CD4-positive, alpha-beta T cell treated with Interleukin-10 for 1 hour (primary cell): ENCODE data around the gene FOXR1.
"Not testable (repeated sequence)": the region's sequence is repeated elsewhere in the genome, so short reads cannot be mapped to it uniquely, and the experiment has no call there.

Experiments used
- DNase-seq: peaks from one replicate; pipeline ENCODE4 v3.0.0-alpha.2; 2020

Gene FOXR1

DNA sequence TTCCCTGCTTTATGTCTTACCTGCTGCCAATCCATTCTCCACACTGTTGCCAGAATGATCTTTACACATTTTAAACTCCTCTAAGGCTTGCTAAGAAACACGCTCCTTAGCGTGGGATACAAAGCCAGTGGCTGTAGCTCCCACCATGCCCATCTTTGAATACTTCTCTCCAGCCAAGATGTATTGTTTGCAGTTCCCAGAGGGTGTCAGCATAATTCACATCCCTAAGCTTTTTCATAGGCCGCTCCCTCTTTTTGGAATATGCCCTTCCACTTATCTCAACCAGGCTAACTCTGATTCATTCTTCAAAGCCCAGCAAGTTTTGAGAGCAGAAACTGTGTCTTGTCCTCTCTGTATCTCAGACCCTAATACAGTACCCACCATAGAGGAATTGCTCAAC is 23.6 kb upstream of the FOXR1 start:
- no peak for DNase-seq

DNA sequence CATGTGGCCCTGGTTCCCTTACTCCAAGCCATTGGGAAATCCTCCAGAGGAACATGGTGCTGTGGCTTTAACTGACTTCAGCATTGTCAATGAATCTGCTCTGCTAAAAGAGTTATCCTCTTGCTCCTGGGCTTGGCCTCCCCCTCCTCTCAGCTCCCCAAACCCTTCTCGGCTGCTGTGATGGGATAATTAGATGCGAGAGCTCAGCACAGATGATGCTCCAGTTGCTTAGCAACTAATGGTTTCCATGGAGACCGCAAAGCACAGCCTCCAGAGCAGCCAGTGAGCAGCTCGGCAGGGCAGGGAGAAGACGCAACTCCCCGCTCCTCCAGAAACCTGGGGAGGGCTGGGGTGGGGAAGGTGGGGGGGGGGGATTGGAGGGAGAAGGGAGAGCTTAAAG is 18.3 kb upstream of the FOXR1 start:
- no peak for DNase-seq

DNA sequence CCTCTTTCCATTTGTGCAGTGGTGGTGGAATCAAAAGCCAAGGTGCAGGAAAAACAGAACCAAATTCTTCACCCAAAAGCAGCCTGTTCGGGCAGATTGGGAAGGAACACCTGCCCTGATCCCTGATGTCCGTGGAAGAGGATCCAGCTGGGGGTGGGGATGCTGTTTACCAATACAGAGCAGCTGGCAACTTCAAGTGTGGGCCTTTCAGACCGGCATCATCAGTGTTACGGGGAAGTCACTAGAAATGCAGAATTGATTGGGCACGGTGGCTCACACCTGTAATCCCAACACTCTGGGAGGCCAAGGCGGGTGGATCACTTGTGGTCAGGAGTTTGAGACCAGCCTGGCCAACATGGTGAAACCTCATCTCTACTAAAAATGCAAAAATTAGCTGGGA is 17.6 kb upstream of the FOXR1 start:
- DNase-seq: not testable (repeated sequence)

DNA sequence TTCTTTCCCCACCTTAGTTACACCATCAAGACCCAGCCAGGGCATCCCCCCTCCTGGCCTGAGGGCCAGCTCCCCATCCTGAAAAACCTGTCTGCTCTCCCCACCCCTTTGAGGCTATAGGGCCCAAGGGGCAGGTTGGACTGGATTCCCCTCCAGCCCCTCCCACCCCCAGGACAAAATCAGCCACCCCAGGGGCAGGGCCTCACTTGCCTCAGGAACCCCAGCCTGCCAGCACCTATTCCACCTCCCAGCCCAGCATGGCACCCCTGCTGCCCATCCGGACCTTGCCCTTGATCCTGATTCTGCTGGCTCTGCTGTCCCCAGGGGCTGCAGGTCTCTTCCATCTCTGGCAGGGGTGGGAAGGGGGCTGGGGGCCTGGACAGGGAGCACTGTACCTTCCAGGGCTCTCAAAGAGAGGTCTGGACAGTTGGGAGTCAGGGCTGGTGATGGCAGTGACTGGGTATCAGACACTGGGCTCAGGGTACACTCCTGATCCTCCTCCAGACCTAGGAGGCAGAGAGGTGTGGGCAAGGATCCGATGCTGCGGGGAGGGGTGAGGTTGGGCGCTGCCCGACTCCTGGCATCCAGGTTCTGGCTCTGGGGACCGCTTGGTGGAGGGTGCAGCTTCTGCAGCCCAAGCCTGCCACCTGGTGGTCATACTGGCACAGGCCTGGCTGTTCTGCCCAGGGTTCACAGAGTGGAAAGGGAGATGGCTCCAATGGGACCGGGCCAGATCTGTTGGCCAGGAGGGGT is 15.3 kb upstream of the FOXR1 start, which contains the start of gene UPK2:
TSS of gene UPK2 (plus strand) at position 205 of the 753 bp plus-strand sequence. CDS start at position 258, 53 bp downstream.
- peak; percentile 88 for DNase-seq

DNA sequence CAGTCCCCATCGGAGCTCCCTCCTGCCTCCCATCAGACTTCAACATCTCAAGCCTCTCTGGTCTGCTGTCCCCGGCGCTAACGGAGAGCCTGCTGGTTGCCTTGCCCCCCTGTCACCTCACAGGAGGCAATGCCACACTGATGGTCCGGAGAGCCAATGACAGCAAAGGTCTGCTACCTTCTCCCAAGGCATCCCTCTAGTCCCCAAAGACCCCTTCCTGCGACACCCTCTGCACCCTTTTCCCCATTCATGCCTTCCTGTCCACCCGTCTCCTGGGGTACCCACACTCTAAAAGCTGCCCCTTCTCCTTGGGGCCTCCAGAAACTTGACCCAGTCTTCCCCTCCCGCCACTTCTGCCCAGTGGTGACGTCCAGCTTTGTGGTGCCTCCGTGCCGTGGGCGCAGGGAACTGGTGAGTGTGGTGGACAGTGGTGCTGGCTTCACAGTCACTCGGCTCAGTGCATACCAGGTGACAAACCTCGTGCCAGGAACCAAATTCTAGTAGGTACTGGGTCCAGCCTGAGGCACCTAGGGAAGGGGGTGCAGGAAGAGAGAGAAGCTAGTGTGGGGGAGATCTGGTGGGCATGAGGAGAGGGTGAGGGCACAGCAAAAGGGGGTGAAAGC is 14.6 kb upstream of the FOXR1 start:
- no peak for DNase-seq

DNA sequence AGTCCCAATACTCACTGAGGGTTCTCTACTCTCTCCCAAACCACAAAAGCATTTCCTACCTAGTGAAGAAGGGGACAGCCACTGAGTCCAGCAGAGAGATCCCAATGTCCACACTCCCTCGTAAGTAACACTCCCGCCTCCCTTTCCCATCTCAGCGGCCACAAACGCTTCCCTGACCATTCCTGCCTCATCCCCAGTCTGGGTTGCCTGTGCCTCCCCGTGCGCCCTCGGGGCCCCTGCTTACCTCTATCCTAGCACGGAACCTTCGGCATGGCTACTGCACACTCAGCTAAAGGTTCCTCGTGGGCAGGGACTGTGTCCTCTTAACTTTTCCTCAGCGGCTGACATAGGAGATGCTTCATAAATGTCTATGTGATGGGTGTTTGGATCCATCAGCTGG is 14.0 kb upstream of the FOXR1 start:
- DNase-seq: no peak

DNA sequence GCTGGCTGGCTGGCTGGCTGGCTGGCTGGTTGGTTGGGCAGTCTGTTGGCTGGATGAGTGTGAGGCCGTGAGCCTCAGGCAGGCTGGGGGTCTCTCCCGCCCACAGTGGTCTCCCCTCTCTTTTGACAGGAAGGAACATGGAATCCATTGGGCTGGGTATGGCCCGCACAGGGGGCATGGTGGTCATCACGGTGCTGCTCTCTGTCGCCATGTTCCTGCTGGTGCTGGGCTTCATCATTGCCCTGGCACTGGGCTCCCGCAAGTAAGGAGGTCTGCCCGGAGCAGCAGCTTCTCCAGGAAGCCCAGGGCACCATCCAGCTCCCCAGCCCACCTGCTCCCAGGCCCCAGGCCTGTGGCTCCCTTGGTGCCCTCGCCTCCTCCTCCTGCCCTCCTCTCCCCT is 13.6 kb upstream of the FOXR1 start:
- no peak for DNase-seq

DNA sequence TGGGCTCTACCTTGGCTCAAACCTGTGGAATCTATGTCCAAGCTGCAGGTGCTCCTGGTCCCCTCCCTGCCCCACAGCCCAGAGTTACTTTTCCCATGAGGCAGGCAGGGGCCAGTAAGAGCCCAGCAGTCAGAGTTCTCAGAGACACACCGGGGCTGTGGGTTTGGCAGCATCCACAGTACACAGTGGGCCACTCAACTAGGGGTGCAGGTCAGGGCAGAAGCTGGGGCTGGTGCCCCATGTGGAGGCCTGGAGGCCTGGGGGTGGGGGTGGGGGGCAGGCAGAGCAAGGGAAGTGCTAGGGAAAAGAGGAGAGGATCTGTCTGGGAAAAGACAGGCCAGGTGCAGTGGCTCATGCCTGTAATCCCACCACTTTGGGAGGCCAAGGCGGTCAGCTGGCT is 13.0 kb upstream of the FOXR1 start:
- DNase-seq: no peak

DNA sequence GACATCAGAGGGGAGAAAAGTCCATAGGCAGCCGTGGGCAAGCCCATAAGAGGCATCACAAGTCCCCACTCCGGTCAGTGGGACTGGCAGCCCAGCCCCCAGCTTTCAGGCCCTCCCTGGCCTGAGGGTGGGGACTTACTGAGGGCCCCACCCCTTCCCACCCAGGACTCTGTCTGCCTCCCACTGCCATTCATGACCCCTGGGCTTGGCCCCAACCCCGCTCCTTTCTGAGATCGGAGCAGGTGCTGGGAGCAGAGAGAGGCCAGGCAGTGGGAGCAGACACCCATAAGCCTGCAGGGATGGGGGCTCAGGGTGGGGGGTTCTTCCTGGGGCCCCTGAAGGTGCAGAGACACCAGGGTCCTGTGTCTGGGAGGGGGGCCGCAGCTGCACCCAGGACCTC is 10.4 kb upstream of the FOXR1 start:
- DNase-seq: no peak

DNA sequence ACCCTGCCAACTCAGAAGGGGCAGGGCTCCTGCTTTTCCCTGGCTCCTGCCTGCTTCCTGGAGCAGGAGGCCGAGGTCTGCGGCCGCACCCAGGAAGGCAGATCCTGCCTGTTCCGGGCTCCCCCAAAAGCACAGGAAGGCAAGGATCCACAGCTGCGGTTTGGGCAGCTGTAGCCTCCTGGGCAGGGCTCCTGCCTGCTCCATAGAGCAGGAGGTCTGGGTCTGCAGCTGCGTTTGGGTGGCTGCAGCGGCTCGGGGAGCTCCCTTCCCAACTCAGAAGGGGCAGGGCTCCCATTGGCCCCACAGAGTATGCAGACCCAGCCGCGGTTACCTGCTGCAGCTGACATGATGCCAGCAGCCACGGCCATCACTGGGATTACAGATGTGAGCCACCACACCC is 10.0 kb upstream of the FOXR1 start:
- no peak for DNase-seq

DNA sequence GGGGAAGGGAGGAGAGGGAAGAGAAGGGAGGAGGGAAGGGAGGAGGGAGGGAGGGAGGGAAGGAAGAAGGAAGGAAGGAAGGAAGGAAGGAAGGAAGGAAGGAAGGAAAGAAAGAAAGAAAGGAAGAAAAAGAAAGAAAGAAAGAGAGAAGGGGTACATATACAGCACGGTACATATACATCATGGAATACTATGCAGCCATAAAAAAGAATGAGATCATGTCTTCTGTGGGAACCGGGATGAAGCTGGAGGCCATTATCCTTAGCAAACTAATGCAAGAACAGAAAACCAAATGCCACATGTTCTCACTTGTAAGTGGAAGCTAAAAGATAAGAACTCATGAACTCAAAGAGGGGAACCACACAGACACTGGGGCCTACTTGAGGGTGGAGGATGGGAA is 2.1 kb upstream of the FOXR1 start:
- not testable (repeated sequence) for DNase-seq

DNA sequence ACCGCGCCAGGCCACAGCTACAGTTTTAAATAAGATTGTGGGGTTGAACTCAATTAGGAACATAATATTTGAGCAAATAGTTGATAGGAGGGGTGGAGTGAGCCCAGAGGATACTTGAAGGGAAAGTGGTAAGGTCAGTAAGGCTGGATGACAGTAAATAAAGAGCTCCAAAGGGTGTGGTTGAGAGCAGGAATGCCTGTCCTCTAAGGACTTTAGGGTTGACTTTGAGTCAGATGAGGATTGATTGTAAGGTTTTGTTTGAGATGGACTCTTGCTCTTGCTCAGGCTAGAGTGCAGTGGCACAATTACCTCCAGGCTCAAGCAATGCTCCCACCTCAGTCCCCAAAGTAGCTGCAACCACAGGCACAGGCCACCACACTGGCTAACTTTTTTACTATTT is 2.4 kb downstream of the FOXR1 start:
- no peak for DNase-seq

DNA sequence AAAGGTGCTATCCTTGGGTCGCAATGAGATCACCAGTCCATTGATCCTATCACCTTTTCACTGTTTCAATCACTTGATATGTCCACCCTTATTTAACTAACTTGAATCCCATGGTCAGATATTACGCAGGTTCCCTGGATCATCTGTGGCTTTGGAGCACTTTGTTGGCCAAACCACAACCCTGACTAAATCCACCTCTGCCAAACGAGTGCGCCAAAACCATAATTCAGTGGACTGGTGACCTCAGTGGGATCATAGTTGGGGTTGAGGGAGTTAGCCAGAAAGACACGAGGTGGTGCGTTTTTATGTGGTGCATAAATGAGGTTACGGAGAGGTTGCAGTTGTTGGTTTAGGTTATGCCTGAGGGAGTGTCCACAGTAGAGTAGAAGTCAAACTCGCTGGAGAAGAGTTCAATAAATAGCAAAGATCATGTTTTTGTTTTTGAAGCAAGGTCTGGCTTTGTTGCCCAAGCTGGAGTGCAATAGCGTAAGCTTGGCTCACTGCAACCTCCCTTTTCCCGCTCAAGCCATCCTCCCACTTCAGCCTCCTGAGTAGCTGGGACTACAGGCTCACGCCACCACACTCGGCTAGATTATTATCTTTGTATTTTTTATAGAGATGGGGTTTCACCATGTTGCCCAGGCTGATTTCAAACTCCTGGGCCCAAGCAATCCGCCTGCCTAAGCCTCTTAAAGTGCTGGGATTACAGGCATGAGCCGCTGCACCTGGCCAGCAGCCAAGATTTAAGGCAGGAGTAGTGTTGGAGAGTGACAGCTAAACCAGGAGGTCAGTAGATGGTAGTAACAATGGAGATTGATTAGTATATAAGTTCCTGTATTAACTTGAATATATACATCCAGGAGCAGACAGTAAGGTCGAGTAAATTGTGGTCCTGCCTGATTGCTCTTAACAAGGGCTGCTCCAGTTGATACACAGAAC is 4.5 kb downstream of the FOXR1 start:
- no peak for DNase-seq

DNA sequence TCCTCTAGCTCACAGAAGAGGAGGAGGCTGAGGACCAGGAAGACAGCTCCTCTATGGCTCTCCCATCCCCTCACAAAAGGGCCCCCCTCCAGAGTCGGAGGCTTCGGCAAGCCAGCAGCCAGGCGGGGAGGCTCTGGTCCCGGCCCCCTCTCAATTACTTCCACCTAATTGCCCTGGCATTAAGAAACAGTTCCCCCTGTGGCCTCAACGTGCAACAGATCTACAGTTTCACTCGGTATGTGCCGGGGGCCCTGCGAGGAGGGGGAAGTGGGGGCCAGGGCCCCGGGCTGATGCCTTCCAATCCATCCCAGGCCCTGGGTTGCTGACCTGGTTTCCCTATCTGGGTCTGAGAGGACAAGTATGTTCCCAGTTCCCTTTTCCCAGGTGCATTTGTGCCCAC is 7.9 kb downstream of the FOXR1 start:
- DNase-seq: no peak

DNA sequence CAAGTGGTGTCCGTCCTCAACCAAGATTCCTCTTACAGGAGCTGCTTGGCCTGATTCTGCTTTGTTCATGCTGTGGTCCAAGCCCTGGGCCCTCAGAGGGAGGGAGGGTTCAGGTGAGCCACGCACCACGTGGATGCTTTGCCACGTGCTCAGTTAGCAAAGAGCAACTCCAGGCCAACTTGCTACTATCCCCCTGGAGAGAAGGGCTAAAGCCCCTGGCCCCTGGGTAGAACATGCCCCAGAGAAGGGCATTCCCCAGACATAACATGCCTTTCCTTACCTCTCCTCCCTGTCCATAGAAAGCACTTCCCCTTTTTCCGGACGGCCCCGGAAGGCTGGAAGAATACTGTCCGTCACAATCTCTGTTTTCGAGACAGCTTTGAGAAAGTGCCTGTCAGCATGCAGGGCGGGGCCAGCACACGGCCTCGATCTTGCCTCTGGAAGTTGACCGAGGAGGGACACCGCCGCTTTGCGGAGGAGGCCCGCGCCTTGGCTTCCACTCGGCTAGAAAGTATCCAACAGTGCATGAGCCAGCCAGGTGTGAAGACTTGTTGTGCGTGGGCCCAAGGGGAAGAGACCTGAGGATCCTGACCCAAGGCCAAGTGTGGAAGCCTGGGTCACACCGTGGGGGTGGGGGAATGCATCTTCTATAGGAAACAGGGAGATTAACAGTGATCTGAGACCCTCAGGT is 8.8 kb downstream of the FOXR1 start:
- DNase-seq: no peak

DNA sequence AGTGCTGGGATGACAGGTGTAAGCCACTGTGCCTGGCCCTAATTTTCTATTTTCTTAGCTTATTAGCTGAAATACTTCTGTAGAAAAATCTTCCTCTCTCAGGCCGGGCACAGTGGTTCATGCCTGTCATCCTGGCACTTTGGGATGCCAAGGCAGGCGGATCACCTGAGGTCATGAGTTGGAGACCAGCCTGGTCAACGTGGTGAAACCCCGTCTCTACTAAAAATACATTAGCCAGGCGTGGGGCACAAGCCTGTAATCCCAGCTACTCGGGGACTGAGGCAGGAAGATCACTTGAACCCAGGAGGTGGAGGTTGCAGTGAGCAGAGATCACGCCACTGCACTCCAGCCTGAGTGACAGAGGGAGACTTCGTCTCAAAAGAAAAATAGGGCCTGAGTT is 12.8 kb downstream of the FOXR1 start:
- not testable (repeated sequence) for DNase-seq

DNA sequence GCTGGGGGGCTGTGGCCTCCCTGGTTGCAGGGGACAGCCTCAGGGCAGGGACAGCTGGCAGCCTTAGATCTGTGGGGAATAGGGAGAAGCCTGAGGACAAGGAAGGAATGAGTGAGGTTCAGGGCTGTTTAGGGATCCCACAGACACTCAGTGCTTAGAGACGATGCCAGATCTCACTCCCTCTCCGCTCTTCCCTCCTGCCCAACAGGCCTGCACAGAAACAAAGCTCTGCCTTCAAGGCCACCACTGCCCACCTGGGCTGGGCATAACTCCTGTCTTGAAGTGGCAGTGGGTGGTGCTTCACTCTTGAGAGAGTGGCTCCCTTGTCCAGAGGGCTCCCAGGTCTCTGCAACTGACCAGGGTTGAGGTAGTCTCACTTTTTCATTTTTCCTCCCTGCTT is 13.3 kb downstream of the FOXR1 start:
- DNase-seq: no peak

DNA sequence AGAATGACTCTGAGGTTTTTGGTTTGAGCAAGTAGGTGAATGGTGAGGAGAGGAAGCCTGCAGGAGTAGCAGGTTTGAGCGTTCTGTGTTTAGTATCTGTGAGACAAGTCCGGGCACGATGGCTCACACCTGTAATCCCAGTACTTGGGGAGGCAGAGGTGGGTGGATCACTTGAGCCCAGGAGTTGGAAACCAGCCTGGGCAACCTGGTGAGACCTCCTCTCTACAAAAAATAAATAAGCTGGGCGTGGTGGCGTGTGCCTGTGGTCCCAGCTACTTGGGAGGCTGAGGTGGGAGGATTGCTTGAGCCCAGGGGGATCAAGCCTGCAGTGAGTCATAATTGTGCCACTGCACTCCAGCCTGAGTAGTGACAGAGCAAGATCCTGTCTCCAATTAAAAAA is 16.7 kb downstream of the FOXR1 start:
- no peak for DNase-seq

DNA sequence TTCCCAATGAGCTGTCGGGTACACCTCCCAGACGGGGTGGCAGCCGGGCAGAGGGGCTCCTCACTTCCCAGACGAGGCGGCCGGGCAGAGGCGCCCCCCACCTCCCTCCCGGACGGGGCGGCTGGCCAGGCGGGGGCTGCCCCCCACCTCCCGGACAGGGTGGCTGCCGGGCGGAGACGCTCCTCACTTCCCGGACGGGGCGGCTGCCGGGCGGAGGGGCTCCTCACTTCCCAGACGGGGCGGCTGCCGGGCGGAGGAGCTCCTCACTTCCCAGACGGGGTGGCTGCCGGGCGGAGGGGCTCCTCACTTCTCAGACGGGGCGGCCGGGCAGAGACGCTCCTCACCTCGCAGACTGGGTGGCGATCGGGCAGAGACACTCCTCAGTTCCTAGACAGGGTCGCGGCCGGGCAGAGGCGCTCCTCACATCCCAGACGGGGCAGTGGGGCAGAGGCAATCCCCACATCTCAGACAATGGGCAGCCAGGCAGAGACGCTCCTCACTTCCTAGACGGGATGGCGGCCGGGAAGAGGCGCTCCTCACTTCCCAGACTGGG is 20.0 kb downstream of the FOXR1 start:
- DNase-seq: not testable (repeated sequence)

DNA sequence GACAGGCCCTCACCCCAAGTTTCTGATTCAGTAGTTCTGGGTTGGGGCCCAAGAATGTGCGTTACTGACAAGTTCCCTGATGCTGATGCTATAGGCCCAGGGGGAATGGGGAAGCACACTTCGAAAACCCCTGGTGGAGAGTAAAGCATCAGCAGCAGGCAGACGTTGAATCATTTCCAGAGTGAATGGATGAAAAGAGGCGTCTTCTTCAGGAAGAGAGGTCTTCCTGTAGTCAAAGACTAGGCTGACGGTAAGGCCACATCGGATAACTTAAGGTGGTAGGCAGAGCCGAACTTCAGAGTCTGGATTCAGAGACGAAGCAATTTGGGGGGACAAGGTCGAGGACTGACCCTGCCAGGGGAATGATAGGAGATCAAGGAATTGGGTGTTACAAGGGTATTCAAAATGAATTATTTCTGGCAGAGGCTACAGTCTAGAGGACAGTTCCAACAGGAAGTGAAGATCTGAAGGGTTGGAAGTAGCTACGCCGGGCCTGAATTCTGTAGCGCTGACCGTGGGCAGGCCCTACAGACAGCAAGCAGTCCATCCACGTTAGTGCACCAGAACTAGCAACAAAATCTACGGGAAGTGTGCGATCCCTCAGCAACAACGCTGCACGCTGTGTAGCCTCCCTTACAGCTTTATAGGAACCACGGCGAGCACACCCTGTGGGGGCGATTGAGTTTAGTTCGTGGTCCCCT is 25.5 kb downstream of the FOXR1 start:
- DNase-seq: peak; percentile 54

DNA sequence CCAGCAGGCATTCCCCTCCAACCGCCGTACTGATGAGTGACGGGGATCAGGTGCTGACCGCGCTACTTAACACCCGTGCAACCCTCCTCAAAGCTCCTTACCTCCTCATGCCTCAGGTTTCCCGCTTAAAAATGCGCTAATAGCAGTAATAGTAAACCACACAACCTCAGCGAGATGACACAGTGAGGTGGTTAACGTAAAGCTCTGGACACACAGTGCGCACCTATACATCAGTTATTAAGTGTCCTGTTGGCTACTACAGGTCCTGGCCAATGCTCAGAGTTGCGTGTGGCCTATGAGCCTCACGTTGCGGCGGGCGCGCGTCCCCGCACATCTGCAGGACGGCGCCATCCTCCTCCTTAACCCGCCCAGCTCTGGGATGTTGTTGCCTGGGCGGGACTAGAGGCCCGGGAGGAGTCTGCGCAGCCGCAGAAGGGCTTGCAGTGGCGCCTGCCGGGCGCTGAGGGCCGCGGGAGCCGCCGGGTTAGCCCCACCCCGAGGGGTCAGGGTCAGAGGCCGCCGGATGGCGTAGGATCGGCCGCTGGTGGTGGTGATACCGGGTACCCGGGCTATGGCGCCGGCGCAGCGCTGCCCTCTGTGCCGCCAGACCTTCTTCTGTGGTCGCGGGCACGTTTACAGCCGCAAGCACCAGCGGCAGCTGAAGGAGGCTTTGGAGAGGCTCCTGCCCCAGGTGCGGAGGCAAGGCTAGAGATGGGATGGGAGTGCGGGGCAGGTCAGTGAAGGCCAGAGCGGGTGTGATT is 26.2 kb downstream of the FOXR1 start, which contains the start of gene CENATAC:
TSS of gene CENATAC (plus strand) at position 512 of the 761 bp plus-strand sequence. CDS start at position 572, 60 bp downstream.
- peak; percentile 96 for DNase-seq
